Heart left ventricle (tissue), 13 donors: ENCODE measurements around the gene APEH.

Experiments used
- CTCF ChIP-seq, 12 donors: fragments of 200-600 bp; sonication (generic) in 4 of 12; IDR thresholded peaks; one replicate each; pipeline versions ENCODE4 v1.5.0 to v1.8.0; 2018 to 2022; ENCODE audit warnings: antibody characterized with exemption in 12 of 12, mild to moderate bottlenecking in 5 of 12
- POLR2A ChIP-seq, 2 donors: fragments of 450-650 bp; IDR thresholded peaks; one replicate each; pipeline ENCODE4 v1.6.1; 2017; ENCODE audit warnings: antibody characterized with exemption in 2 of 2, mild to moderate bottlenecking in 2 of 2, moderate library complexity in 2 of 2
- donor health status: ischemic (EF 13 %, LVEDD 7.1; RV severe dilation, severe dysfunction).
- donor health status: DM: no; HTN: yes; CAD: no.
- donor health status: DM: no; HTN: no; CAD: no.
- donor health status: ischemic (EF 25% LVEDD 6.9; RV normal size, moderate dysfunction).
- donor health status: ischemic (EF 25% LVEDD 5.7; RV mildly dilated, moderate dysfunction).
- donor health status: ischemic (EF 35%, LVEDD 5.7; RV mildly dilated, moderate dysfunction).
- donor health status: nonischemic (EF 11% LVEDD 7.7; RV severe dilation, severe dysfunction).
- donor health status: DM: yes; HTN: yes; CAD: no.
- donor health status: PGD.
- donor health status: ischemic (EF 29% LVEDD 5.4; RV normal size, mild dysfunction).
- donor health status: nonischemic (EF 23%, LVEDD 6.1; RV moderate dilation, normal function).

- TF ChIP-seq POLR2A (IDR thresholded peaks at IDR 0.05) = no peak
- no peak for TF ChIP-seq CTCF (IDR thresholded peaks at IDR 0.05)
Measured at GRCh38 chr3:49664300-49664699, 9.9 kb upstream of the APEH start.
